Measurements from ENCODE around the gene SART3.

- TF ChIP-seq CTCF (IDR thresholded peaks at IDR 0.05 in 8 of 11, conservative IDR thresholded peaks at IDR 0.05 in 3 of 11): peak in 4 of 11 experiments; percentile 15 to 49 (median 24)
- TF ChIP-seq POLR2A (IDR thresholded peaks at IDR 0.05): no peak
Measured at GRCh38 chr12:108514973-108515814, 45.8 kb downstream of the SART3 start, which contains the start of gene FICD.
